Measurements from ENCODE around the gene PIK3R5. TPM values are rescaled to one million over a fixed set of nuclear protein-coding genes. Genes with fewer than 3 reads are reported as not detected.

PIK3R5 gene
- total RNA-seq, 2 experiments from 2014 or later = 153 to 159 TPM

DNA sequence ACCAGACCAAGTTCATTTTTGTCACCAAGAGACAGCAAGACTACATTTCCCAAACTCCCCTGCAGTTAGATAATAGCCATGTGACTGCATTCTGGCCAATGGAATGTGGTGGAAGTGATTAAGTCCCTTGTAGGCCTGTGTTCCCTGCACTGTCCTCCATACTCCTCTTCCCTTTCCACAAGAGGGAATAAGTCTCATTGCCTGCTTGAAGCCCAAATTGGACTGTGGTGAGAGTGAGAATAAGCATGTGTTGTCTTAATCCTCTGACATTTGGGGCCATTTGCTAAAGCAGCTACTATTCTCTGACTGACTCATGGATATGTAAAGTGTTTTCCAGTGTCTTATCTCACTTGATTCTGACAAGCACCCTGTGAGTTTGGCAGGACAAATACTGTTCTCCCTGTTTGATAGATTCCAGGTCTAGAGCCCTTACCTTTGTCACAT lies 118.7 kb downstream of the PIK3R5 start:
- Mint-ChIP-seq H3K36me3 (ENCODE audit: low read depth) (no peaks in the 10 kb centered on the region), H3K27me3 (no peaks in the 10 kb centered on the region), H3K27ac (no peak overlapping the region), H3K4me1 (ENCODE audit: low read depth) (no peaks in the 10 kb centered on the region), H3K9me3 (no peaks in the 10 kb centered on the region), H3K4me3 (no peak overlapping the region)
- intact Hi-C loops (cut with DNase I, micrococcal nuclease) = no loop called here
- TF ChIP-seq, protein P1, sequence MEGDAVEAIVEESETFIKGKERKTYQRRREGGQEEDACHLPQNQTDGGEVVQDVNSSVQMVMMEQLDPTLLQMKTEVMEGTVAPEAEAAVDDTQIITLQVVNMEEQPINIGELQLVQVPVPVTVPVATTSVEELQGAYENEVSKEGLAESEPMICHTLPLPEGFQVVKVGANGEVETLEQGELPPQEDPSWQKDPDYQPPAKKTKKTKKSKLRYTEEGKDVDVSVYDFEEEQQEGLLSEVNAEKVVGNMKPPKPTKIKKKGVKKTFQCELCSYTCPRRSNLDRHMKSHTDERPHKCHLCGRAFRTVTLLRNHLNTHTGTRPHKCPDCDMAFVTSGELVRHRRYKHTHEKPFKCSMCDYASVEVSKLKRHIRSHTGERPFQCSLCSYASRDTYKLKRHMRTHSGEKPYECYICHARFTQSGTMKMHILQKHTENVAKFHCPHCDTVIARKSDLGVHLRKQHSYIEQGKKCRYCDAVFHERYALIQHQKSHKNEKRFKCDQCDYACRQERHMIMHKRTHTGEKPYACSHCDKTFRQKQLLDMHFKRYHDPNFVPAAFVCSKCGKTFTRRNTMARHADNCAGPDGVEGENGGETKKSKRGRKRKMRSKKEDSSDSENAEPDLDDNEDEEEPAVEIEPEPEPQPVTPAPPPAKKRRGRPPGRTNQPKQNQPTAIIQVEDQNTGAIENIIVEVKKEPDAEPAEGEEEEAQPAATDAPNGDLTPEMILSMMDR (IDR thresholded peaks at IDR 0.05) = no peak
- ATAC-seq (ENCODE audit: poor library complexity) (no peak), DNase-seq (peak in 1 of 14 experiments; percentile 20)
- Histone ChIP-seq H3K27ac (ENCODE audit: low read depth in 1 of 2, low read length in 2 of 2) (no peak overlapping the region), H3K4me1 (ENCODE audit: insufficient read depth, low read length) (no peaks in the 10 kb centered on the region), H3K36me3 (ENCODE audit: insufficient read depth, low read length) (no peaks in the 10 kb centered on the region), H3K4me3 (ENCODE audit: low read length) (no peak overlapping the region), H3K27me3 (ENCODE audit: control insufficient read depth in 1 of 2, insufficient read depth in 2 of 2, low read length in 2 of 2) (no peaks in the 10 kb centered on the region), H3K9me3 (ENCODE audit: control insufficient read depth in 1 of 2, insufficient read depth in 1 of 2, low read length in 2 of 2) (no peaks in the 10 kb centered on the region)
- CTCF ChIA-PET = no interaction called here
- POLR2A ChIA-PET = no interaction called here

GRCh38 chr17:8844229-8845218 lies 121.0 kb downstream of the PIK3R5 start:
- H3K27me3 Mint-ChIP-seq = no peaks in the 10 kb centered on the region
- no peaks in the 10 kb centered on the region for H3K36me3 Mint-ChIP-seq (ENCODE audit: low read depth)
- Histone ChIP-seq H3K27ac (ENCODE audit: low read depth in 1 of 2, low read length in 2 of 2) (no peak overlapping the region), H3K4me1 (ENCODE audit: insufficient read depth, low read length) (no peaks in the 10 kb centered on the region), H3K4me3 (ENCODE audit: low read length) (no peak overlapping the region), H3K9me3 (ENCODE audit: control insufficient read depth in 1 of 2, insufficient read depth in 1 of 2, low read length in 2 of 2) (no peaks in the 10 kb centered on the region), H3K27me3 (ENCODE audit: control insufficient read depth in 1 of 2, insufficient read depth in 2 of 2, low read length in 2 of 2) (no peaks in the 10 kb centered on the region), H3K36me3 (ENCODE audit: insufficient read depth, low read length) (no peaks in the 10 kb centered on the region)
- intact Hi-C loops (cut with DNase I, micrococcal nuclease) = no loop called here
- H3K4me3 Mint-ChIP-seq = no peak overlapping the region
- POLR2A ChIA-PET = interaction anchor here (0.6 kb wide), 1 partner anchor 18 kb away, joined by 3 read pairs; no protein-coding TSS in a partner anchor
- TF ChIP-seq, protein P1 (IDR thresholded peaks at IDR 0.05) = no peak
- no peak for ATAC-seq (ENCODE audit: poor library complexity)
- no peaks in the 10 kb centered on the region for H3K9me3 Mint-ChIP-seq
- no peak overlapping the region for H3K27ac Mint-ChIP-seq
- CTCF ChIA-PET = no interaction called here
- no peaks in the 10 kb centered on the region for H3K4me1 Mint-ChIP-seq (ENCODE audit: low read depth)
- DNase-seq = no peak

- no peaks in the 10 kb centered on the region for H3K27me3 Mint-ChIP-seq
- no peak overlapping the region for H3K4me3 Mint-ChIP-seq
- ChIA-PET POLR2A (no interaction called here), CTCF (no interaction called here)
- no peak for ATAC-seq (ENCODE audit: poor library complexity)
- TF ChIP-seq, protein P1 (IDR thresholded peaks at IDR 0.05) = no peak
- intact Hi-C loops (cut with DNase I, micrococcal nuclease) = no loop called here
- H3K4me1 Mint-ChIP-seq (ENCODE audit: low read depth) = no peaks in the 10 kb centered on the region
- DNase-seq = no peak
- Histone ChIP-seq H3K4me1 (ENCODE audit: insufficient read depth, low read length) (no peaks in the 10 kb centered on the region), H3K36me3 (ENCODE audit: insufficient read depth, low read length) (no peaks in the 10 kb centered on the region), H3K27ac (ENCODE audit: low read depth in 1 of 2, low read length in 2 of 2) (no peak overlapping the region), H3K9me3 (ENCODE audit: control insufficient read depth in 1 of 2, insufficient read depth in 1 of 2, low read length in 2 of 2) (no peaks in the 10 kb centered on the region), H3K27me3 (ENCODE audit: control insufficient read depth in 1 of 2, insufficient read depth in 2 of 2, low read length in 2 of 2) (no peaks in the 10 kb centered on the region), H3K4me3 (ENCODE audit: low read length) (no peak overlapping the region)
- H3K36me3 Mint-ChIP-seq (ENCODE audit: low read depth) = no peaks in the 10 kb centered on the region
- H3K27ac Mint-ChIP-seq = no peak overlapping the region
- H3K9me3 Mint-ChIP-seq = no peaks in the 10 kb centered on the region
These were observed 122.2 kb downstream of the PIK3R5 start for GRCh38 chr17:8843344-8843743.

Measured in CD4-positive, alpha-beta T cell (primary cell).